DMS 273 (cell line): ENCODE results near the gene LMTK2.

ENCODE experiments used
- DNase-seq: peaks from one replicate; lab custom pipeline; 2025; ENCODE audit not compliant: unreplicated experiment; lab: John Stamatoyannopoulos, UW

The LMTK2 gene

DNA sequence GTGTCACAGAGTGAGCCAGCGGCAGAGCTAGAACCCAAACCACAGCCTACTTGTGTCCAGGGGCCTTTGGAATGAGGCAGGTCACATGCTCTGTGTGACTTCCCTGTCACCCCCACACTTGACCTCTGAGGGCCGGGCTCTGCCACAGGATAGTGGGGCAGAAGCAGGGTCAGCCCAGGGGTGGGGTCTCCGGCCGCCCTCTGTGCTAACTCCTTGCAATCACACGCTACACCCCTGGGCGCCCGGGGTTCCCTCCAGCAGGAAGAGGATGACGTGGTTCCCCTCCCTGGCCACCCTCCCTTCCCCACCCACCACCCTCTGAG, 125.6 kb downstream of the LMTK2 start:
- DNase-seq = no peak

- DNase-seq = no peak
Measured at GRCh38 chr7:98232799-98233198, 126.1 kb downstream of the LMTK2 start.

DNA sequence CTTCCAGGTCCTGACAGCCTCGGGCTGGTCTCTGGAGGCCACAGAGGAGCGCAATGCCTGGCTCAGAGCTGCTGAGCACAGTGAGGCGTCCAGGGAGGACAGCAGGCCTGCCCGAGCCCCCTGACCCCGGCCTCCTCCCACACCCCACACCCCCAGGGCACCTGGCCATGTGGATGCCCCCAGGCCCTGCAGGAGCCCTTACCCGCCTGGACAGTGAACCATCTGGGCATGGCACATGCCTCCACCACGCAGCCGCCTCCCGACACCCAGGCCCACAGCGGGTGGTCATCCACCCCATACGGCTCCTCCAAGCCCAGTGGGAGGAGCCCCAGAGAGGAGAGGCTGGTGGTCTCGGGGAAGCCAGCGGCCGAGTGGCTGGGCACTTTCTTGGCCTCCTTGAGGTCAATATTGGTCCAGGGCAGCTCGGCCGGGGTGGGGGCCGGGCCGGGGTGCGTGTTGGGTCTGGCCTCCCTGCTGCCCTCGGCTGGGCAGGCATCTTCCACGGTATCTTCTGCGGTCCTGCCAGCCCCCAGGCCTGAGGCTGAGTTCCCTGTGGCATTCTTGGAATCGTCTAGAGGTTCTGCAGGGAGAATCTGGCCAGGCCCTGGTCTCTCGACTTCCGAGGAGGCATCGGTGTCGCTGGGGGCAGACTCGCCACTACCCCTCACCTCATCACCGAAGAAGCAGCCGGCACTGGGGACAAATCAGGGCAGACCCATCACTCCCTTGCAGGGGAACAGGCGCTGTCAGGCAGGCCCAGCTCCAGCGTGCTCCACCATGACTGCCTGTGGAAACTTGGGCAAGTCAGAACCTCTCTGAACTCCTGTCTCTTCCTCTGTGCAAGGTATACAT, 126.8 kb downstream of the LMTK2 start:
- no peak for DNase-seq

DNA sequence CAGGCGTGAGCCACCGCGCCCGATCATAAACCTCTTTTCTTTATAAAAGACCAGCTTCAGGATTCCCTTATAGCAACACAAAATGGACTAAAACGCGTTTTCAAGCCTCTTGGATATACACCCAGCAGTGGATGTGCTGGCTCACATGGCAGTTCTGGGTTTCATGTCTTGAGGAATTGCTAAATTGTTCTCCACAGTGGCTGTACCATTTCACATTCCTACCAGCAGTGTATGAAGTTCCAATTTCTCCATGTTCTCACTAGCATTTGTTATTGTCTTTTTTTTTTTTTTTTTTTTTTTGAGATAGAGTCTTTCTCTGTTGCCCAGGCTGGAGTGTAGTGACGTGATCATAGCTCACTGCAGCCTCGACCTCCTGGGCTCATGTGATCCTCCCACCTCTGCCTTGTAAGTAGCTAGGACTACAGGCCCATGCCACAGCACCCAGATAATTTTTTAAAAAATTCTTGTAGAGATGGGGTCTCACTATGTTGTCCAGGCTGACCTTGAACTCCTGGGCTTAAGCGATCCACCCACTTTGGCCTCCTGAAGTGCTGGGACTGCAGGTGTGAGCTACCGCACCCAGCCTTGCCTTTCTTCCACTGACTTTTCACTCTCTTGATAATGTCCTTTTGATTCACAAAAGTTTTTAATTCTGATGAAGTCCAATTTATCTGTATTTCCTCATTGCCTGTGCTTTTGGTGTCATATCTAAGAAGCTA, 127.9 kb downstream of the LMTK2 start:
- no peak for DNase-seq

- DNase-seq = no peak
Measured at GRCh38 chr7:98235901-98236300, 129.2 kb downstream of the LMTK2 start.

GRCh38 chr7:98236355-98237185, 129.9 kb downstream of the LMTK2 start:
- DNase-seq = no peak

DNA sequence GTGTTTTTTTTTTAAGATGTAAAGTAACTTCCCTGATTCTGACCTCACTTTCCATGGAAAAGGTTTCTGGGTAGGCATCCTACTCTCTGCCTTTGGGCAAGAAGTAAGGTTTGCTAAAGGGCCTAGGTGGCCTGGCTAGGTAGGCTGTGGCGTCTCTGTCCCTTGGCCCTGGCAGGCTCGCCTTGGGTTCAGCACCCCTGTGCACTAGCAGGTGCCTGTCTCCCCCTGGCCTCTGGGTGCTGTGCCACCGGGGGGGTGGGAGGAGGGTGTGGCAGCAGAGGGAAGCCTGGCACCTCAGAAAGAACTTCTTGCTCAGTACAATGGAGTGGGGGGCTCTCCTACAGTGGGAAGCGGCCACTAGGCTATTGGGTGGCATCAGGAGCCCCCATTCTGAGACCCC, 131.4 kb downstream of the LMTK2 start:
- DNase-seq = no peak

DNA sequence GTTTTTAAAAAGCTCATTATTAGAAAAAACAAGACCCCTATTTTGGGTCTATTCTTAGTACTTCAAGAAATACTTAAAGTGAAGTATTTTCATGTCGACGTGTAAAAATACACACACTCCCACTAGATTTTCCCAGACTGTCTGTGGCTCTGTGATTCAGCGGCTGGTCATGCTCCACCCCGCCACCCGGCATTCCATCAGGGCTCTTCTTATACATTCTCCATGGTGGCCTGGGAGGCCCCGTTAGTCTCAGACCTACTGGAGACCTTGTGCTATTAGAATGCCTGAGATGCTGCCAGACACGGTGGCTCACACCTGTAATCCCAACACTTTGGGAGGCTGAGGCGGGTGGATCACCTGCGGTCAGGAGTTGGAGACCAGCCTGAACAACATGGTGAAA, 132.3 kb downstream of the LMTK2 start:
- DNase-seq = no peak

GRCh38 chr7:98240961-98241673, 134.5 kb downstream of the LMTK2 start:
- DNase-seq = peak; percentile 76

GRCh38 chr7:98241674-98242241, 135.1 kb downstream of the LMTK2 start:
- DNase-seq = no peak

GRCh38 chr7:98242342-98242741, 135.7 kb downstream of the LMTK2 start:
- no peak for DNase-seq

GRCh38 chr7:98242934-98243333, 136.3 kb downstream of the LMTK2 start:
- DNase-seq = no peak

GRCh38 chr7:98244871-98245270, 138.2 kb downstream of the LMTK2 start:
- DNase-seq = no peak

GRCh38 chr7:98248156-98248555, 141.5 kb downstream of the LMTK2 start:
- no peak for DNase-seq

GRCh38 chr7:98249106-98249505, 142.4 kb downstream of the LMTK2 start:
- DNase-seq = no peak

- DNase-seq = peak; percentile 56
Measured at GRCh38 chr7:98250789-98251188, 144.1 kb downstream of the LMTK2 start.

- DNase-seq = no peak
Measured at GRCh38 chr7:98251231-98251600, 144.6 kb downstream of the LMTK2 start.

GRCh38 chr7:98251601-98252424, 145.2 kb downstream of the LMTK2 start, which contains the start of gene TECPR1:
Gene TECPR1, minus strand, starts transcription at chr7:98252232. Its CDS starts 6,086 bp downstream, at chr7:98246146.
- peak; percentile 99 for DNase-seq

- DNase-seq = peak; percentile 67
Measured at GRCh38 chr7:98252425-98253054, 145.9 kb downstream of the LMTK2 start.
